ENCODE measurements around the gene LRAT. TPM values are rescaled to one million over a fixed set of nuclear protein-coding genes. Genes with fewer than 3 reads are reported as not detected.
"Not testable (repeated sequence)": the region's sequence is repeated elsewhere in the genome, so short reads cannot be mapped to it uniquely, and the experiment has no call there.

Gene LRAT
- total RNA-seq (2014; rRNA removed; shearing (Covaris generic)) = under 0.01 and 0.10 TPM in 2 replicates

DNA sequence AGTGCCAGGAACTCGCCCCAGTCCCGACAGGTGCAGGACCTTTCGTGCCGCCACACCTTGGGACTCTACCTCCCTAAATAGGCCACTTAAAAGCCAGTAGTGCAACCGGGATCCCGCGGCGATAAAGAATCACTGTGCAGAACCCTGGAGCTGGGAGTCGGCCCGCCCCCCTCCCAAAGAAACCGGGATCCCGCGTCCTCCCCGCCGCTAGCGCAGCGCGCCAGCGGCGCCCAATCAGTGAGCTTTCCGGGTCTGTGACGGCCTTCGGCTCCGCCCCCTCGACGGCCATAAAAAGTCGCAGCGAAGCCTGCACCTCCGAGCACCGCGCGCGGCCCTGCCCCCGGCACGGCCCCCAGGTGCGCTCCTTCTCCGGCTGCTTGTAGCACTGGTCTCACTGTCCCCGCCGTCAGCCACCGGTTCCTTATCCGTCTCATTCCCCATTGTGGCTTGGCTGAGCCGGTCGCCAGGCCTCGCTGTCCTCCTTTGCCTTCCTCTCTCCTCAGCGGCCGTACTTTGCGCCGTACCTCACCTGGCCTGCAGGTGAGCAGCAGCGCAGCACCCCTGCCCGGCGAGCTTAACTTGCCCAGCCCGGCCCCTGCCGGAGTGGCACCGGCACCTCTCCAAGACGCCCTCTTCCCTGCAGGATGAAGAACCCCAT, at the start of gene LRAT:
Gene LRAT, plus strand, starts transcription at position 318 of the 658 bp plus-strand sequence. Its CDS starts 327 bp downstream, at position 645.
- DNase-seq (ENCODE audit: low read depth) = no peak

DNA sequence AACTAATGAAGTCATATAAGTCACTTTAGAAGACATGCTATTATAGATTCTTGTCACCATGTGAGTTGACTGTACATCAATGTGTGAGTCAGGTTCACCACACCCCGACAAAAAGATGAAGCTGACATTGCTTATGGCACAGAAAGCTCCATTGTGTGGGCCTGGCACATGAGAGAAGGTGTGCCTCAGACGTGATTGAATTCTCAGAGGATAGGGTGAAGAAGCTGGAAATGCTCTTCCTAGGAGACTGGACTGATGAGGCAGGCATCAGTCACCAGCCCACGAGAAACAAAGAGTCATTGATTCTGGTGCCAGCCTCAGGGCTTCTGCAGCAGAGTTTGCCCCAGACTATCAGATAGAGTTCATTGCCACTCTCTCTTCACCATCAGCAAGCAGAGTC, 35.9 kb upstream of the LRAT start:
- DNase-seq (ENCODE audit: low read depth) = peak; percentile 24

DNA sequence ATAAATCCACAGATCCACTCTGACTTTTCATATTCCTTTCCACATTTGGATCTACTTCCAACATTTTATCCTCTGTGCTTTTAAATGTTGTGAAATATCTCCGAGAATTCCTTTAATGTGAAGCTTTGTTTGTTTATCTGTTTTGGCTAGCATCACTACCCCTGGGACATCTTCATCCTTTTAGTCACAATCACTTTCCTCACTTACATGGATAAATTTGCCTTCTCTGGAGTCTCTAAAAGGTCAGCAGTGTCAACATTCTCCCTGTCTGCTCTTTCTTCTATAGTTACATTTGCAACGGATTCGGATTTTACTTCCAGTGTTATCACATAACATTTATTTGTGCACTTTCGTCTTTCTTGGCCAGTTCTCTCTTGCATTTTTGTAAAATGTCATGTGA, 34.2 kb upstream of the LRAT start:
- no peak for DNase-seq (ENCODE audit: low read depth)

DNA sequence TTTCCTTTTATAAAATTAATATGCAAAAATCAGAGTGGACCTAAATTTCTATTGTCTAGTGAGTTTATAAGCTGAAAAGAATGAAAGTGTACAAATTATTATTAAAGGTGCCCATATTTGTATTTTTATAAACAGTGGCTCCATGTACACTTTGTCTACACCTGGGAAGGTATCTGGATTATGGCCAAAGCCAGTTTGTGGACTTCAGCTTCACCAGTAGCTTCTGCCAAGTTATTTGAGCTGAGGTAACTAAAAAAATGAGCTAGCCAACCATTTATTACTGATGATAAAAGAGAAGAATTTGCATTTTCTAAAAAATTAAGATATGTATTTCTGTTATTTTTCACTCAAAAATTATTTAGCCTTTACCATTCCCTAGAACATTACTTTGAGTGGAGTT, 32.3 kb upstream of the LRAT start:
- DNase-seq (ENCODE audit: low read depth) = no peak

DNA sequence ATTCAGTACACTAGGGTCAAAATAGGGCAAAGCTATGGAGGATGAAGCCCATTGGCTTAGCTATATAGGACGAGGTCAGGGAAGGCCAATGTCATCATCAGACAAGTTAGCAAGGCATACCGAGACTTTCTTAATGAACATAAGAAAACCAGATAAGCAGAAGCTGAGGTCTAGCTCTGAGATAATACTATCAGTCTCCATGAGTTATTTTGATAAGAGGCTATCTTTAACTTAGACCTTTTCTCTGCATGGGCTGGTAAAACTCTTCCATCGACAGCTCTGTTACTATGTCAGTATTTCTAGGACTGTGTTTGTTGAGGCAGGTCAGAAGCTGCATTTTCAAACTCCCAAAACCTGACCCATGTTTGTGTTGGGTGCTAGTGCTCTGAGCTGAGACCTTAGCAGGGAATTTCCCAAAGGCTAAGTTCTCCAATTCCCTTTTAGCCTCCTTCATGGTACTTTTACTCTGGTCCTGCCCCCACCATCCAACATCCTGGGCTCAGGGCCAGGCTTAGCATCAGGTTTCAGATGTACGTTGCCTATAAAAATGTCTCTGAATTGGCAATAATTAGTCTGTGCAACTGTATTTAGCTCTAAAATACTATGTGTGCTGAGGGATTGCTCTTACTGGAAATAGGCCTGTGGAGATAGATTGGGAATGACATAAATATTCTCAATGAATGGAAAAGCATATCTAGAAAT, 29.3 kb upstream of the LRAT start:
- no peak for DNase-seq (ENCODE audit: low read depth)

DNA sequence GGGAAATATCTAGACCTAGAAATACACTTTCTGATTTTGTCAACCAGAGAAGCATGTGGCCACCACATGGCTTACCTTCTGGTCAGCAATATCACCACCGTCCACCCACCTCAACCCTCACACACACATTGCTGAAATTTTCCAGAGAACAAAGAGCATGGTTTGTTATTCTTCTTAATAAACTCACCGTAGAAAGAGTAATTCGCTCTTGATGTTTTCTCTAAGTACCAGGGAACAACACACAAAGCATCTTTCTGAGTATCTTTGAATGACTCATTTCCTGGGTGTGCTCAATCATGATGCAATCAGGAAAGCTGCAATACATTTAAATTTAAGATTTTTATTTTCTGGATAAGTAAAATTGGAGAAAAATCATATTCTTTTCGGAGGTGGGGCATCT, 24.7 kb upstream of the LRAT start:
- DNase-seq (ENCODE audit: low read depth) = peak; percentile 23

DNA sequence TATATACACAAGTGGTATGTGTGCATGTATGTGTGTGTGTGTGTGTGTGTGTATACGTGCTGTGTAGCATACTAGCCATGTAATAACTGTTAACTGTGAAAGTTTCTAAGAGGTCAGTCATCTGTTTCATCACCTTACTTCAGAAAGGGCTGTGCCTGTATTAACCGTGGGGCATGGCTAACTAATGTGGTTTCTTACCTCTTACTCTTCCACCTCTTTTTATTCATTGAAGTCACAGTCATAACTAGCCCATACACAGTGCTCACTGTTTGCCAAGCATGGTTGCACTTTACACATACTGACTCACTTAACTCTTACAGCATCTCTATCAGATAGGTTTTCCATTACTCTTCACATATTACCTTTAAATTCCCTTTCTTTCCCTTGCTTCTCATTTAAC, 23.7 kb upstream of the LRAT start:
- DNase-seq (ENCODE audit: low read depth) = no peak

DNA sequence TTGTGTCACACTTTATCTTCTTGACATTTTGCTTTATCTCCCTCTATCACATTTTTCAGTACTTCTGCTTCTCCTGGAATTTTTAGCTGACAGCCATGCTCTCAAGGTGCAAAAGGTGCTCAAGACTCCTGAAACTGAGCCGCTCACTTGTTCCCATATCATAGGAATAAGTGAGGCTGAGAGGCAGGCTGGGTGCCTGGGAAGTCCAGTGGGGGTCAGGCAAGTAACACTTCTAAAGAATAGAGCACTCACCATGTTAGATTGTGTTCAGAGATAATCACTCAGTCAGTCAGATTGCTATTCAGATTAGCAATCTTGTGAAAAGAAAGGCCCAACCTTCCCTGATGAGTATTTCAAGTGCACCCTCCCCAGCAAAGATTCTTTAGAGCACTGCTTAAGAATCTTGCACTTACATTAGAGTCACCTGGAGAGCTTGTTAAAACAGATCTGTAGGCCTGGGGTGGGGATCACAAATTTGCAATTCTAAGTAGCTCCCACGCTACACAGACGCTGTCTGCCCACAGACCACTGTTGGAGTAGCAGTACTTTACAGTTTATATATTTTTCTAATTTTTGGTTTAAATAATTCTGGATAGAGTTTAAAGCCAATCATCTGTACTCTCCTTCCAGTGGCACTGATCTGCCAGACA, 23.1 kb upstream of the LRAT start:
- DNase-seq (ENCODE audit: low read depth) = no peak

DNA sequence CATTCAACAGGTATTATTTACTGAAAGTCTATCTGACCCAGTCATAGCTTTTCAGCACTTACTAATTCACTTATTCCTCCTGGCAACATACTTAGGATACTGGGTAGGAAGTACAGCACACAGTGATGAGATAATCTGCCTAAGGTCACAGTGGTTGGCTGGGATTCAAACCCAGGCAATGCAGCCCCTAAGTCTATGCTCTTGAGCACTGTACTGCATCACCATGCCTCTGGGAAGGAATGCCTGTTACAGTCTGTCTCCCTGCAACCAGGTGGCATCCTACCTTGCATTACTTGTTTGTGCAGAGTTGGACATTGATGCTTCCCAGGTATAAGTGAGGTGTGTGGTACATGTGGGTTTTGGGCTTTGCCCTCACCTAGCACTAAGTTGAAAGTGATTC, 21.5 kb upstream of the LRAT start:
- no peak for DNase-seq (ENCODE audit: low read depth)

DNA sequence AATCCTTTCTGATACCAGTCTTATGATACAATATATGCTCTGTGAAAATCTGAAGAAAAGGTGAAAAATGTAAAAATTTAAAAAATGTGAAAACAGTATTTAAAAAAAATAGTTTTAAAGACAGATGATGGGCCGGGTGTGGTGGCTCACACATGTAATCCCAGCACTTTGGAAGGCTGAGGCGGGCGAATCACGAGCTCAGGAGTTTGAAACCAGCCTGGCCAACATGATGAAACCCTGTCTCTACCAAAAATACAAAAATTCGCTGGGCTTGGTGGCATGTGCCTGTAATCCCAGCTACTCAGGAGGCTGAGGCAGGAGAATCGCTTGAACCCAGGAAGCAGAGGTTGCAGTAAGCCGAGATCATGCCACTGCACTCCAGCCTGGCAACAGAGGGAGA, 20.2 kb upstream of the LRAT start:
- DNase-seq (ENCODE audit: low read depth) = not testable (repeated sequence)

DNA sequence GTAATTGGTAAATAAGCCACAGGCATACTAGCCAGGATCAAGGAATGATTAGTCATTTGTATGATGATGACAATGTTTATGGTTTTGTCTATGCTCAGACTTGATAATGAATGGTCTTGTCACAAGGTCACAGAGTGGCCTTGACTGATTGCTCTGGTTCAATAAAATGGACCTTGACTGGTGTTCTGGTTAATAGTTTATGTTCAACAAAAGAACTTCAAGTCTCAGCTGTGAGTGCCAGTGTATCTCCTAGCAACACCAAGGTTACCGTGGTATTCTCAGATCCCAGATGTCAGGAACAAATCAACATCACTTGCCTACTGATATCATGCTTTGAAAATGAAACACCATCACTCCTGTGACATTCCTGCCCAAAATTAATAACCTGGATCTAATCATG, 16.3 kb upstream of the LRAT start:
- no peak for DNase-seq (ENCODE audit: low read depth)

DNA sequence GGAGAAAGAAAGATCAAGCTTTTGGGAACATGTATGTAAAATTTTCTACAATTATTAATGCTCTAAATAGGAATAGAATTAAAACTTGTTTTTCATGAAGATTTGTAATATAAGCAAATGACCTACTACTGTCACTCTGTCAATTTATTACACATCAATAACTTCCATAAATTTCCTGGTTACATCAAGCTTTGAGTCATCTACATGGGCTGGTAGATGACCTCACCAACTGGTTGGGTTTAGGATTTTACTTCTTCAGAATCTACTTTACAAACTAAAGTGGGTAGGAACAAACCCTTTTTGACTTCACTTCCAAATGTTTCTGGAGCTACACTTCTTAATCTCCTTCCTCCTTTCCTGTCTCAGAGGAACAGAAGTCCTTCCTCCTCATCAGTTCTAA, 12.0 kb upstream of the LRAT start:
- no peak for DNase-seq (ENCODE audit: low read depth)

DNA sequence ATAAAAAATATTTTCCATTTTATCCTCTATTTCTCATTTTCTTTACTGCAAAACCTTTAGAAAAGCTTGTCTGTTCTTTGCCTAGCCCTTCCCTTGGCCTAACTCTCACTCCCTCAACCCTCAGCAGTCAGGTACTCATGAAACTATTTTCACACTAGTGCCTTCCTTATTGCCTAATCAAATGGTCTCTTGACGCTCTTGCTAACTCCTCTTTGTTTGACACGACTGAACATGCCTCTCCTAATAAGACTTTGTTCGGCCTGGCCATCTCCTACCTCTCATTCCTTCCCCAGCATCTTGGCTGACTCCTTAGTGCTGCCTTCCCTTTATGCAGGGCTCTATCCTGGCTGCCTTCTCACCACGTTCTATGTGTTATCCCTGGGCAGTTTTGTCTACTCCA, 11.1 kb upstream of the LRAT start:
- DNase-seq (ENCODE audit: low read depth) = no peak

DNA sequence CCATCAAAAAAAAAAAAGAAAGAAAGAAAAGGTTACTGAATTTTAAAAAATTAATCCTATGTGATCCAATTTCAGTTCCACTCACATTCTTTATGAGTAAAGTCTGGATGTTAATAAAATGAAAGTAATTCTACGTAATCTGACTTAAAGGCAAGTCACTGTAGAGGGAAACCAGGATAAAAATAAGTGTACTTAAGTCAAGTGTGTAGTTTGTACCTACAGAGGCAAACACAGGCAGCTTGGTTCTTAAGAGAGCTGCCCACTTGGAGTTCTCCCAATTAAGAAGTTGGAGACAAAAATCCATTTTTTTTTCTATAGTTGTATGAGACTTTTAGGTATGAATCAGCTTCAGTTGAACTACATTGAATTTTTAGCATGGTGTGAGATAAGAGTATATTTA, 7.0 kb upstream of the LRAT start:
- no peak for DNase-seq (ENCODE audit: low read depth)

DNA sequence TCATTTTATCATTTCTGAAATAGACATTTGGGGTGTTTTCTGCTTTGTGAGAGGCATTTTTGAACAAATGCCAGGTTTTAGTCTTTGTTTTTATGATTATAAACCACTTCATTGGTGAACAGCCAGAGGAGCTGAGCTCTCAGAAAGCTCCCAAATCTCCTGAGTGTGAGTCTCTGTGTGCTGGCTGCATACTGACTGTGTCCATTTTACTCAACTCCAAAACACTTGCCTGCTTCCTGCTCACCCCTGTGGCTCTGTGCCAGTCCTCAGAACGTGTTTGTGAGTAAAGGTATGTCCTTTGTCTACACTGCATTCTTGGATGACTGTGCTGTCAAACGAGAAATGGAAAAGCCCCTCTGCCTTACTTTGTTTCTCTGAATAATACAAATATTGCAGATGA, 5.4 kb upstream of the LRAT start:
- DNase-seq (ENCODE audit: low read depth) = no peak

DNA sequence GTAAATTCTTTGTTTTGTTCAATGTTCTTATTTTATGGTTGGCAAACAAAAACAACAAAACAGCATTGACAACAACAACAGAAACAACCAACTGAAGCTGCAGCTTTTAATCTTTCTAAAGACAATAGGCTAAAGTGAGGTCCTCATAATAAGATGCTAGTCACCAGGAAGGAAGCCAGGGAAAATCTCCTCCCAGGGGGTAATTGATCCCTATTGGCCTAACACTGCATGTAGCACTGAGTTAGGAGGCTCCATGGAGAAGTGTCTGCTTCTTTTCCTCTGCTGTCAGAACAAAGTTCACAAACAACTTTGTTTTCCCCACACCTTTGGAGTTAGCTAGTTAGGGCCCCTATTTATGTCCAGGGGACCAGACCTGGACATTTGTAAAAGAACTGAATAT, 4.7 kb upstream of the LRAT start:
- no peak for DNase-seq (ENCODE audit: low read depth)

DNA sequence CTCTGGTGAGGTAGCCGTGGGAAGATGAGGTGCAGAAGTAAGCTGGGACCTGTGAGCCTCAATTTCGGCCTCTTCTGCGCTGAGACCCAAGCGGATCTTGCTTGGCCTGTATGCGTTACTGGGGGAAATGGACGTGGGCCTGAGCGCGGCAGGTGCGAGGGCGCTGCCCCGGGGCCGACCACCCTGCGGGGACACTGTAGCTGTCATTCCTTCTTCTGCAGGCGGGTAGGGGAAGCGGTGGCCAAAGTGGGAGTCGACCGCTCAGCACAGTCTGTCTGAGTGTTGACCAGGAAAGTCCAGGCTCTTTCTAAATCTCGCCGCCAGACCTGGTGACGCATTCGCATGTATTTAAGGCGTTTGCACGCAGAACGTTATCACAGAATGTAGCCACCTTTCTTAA, 3.3 kb upstream of the LRAT start:
- DNase-seq (ENCODE audit: low read depth) = no peak

DNA sequence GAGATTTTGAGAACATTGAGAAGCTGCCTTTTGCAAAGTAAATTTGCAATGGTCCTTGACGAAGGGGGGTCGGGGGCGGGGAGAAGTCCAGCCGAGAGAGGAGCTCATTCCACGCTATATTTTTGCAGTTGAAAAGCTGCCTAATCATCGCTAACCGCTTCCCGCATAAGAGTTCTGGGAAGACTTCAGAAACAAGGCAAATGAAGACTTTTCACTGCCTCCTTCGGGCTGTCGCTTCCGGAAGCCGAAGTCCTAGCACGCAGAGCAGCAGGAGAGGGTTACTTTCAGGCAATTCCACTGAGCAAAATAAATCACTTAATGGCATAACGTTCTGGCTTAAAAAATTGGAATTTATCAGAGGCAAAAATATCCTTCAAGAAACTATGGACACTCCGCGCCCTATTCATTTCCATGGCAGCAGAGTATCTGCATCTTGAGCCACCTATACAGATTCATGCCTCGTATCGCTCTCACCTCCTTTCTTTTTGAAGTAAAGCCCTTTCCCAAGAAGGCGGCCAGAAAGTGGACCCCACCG, 2.6 kb upstream of the LRAT start:
- DNase-seq (ENCODE audit: low read depth) = no peak

DNA sequence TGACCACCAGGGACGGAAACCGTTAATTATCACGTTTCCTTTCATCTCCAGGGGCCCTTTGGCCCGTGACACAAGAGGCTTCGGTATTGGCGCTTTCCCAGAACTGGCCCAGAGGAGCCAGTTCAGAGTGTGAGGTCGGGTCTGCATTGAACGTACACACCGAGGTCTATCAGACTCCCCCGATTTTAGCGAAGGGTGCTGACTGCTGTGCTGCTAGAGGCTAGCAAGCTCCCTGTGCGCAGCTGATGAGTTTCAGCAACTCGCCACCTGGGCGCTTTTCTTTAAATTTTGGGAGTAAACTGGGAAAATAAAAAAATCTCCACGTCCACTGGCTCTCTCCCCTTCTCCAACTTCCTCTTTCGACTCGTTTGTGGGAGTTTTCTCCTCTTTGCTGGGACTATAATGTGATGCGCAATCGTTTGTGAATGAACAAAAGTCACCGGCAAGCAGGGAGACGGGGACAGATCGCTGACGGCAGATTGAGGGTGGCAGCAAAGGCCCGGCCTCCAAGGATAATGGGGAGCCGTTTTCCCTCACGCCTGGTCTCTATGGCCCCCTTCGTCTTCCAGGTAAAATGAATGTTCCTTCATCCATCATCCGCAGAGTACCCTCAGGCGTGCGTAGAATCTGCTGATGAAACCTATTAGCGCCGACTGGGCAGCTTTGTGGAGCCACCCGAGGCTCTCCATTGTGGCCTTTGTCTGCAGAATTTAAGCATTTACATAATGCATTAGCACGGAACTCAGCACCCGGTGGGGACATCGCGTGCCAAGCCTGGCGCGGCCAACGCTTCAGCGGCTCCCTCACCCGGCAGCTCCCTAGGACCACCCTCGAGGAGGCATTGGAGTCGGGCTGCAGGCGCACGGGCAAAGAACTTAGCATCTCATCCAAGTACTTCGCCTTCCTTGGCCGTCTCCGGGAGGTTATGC, 1.6 kb upstream of the LRAT start:
- no peak for DNase-seq (ENCODE audit: low read depth)

DNA sequence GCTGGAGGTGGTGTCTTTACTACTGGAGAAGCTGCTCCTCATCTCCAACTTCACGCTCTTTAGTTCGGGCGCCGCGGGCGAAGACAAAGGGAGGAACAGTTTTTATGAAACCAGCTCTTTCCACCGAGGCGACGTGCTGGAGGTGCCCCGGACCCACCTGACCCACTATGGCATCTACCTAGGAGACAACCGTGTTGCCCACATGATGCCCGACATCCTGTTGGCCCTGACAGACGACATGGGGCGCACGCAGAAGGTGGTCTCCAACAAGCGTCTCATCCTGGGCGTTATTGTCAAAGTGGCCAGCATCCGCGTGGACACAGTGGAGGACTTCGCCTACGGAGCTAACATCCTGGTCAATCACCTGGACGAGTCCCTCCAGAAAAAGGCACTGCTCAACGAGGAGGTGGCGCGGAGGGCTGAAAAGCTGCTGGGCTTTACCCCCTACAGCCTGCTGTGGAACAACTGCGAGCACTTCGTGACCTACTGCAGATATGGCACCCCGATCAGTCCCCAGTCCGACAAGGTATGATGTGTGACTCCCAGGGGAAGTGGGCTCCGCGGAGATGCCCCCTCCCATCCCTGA, 634 bp downstream of the LRAT start:
- no peak for DNase-seq (ENCODE audit: low read depth)

DNA sequence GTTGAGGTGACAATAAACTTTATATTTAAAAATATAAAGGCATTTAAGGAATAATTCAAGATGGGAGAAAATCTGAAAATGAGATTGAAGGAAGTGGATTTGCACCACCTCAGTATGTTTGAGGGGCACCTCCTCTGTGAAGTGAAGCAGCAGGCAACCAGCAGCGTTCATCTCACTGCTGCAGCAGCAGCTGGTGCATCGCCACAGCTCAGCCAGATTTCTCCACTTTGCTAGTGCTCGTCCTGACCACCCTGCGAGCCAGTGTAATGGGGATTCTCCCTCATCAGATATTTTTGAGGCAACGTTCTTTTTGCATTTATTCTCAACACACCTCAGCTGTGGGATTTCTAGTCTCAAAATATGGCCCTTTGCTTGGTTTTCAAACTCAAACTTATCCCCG, 13.9 kb downstream of the LRAT start:
- no peak for DNase-seq (ENCODE audit: low read depth)

Data from RPMI7951 (cell line).